Measurements from ENCODE around the gene PI4K2A. TPM values are rescaled to one million over a fixed set of nuclear protein-coding genes. Genes with fewer than 3 reads are reported as not detected.

The PI4K2A gene
- polyA plus RNA-seq, 1 donor from 2014 or later: 14.4 TPM

- no peak overlapping the region for H3K4me2 ChIP-seq (ENCODE audit: low read length)
- TF ChIP-seq, protein P1, sequence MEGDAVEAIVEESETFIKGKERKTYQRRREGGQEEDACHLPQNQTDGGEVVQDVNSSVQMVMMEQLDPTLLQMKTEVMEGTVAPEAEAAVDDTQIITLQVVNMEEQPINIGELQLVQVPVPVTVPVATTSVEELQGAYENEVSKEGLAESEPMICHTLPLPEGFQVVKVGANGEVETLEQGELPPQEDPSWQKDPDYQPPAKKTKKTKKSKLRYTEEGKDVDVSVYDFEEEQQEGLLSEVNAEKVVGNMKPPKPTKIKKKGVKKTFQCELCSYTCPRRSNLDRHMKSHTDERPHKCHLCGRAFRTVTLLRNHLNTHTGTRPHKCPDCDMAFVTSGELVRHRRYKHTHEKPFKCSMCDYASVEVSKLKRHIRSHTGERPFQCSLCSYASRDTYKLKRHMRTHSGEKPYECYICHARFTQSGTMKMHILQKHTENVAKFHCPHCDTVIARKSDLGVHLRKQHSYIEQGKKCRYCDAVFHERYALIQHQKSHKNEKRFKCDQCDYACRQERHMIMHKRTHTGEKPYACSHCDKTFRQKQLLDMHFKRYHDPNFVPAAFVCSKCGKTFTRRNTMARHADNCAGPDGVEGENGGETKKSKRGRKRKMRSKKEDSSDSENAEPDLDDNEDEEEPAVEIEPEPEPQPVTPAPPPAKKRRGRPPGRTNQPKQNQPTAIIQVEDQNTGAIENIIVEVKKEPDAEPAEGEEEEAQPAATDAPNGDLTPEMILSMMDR (IDR thresholded peaks at IDR 0.05; ENCODE audit: poor library complexity, severe bottlenecking): no peak
- TF ChIP-seq REST (IDR thresholded peaks at IDR 0.05; ENCODE audit: borderline replicate concordance) (no peak), MXI1 (conservative IDR thresholded peaks at IDR 0.05; ENCODE audit: poor library complexity, severe bottlenecking) (no peak), TAF1 (IDR thresholded peaks at IDR 0.05; ENCODE audit: low read depth) (no peak), EZH2 (IDR thresholded peaks at IDR 0.05; ENCODE audit: borderline replicate concordance, insufficient read depth, low read length, poor library complexity, severe bottlenecking) (no peak)
- no peaks in the 10 kb centered on the region for H3K9me3 ChIP-seq (ENCODE audit: low read length)
- H3K36me3 ChIP-seq (ENCODE audit: insufficient read depth, low read length): no peaks in the 10 kb centered on the region
- H3K27ac ChIP-seq (ENCODE audit: low read length): no peak overlapping the region
- H3K79me2 ChIP-seq (replicated peaks; ENCODE audit: insufficient read depth, low read length): no peaks in the 10 kb centered on the region
- no peak overlapping the region for H3K9ac ChIP-seq (ENCODE audit: low read length)
- H3F3A ChIP-seq (ENCODE audit: insufficient read depth, low read length, poor library complexity, severe bottlenecking): no peaks in the 10 kb centered on the region
- H3K9me2 ChIP-seq (ENCODE audit: insufficient read depth, low read length): no peaks in the 10 kb centered on the region
- H3K27me3 ChIP-seq (ENCODE audit: insufficient read depth, low read depth, low read length): no peaks in the 10 kb centered on the region
- no peak overlapping the region for H2AFZ ChIP-seq (ENCODE audit: low read depth, low read length)
- no peaks in the 10 kb centered on the region for H4K20me1 ChIP-seq (ENCODE audit: insufficient read depth)
- no peak overlapping the region for H3K4me3 ChIP-seq (ENCODE audit: low read length)
Observed at GRCh38 chr10:97673736-97674525, 33.5 kb downstream of the PI4K2A start.

GRCh38 chr10:97675222-97675621, 34.8 kb downstream of the PI4K2A start:
- Histone ChIP-seq H3K9me2 (ENCODE audit: insufficient read depth, low read length) (no peaks in the 10 kb centered on the region), H3K79me2 (replicated peaks; ENCODE audit: insufficient read depth, low read length) (no peaks in the 10 kb centered on the region), H4K20me1 (ENCODE audit: insufficient read depth) (no peaks in the 10 kb centered on the region), H3K27ac (ENCODE audit: low read length) (no peak overlapping the region), H3K27me3 (ENCODE audit: insufficient read depth, low read depth, low read length) (no peaks in the 10 kb centered on the region), H3K4me2 (ENCODE audit: low read length) (no peak overlapping the region), H3K36me3 (ENCODE audit: insufficient read depth, low read length) (no peaks in the 10 kb centered on the region), H3K9me3 (ENCODE audit: low read length) (no peaks in the 10 kb centered on the region), H3K4me3 (ENCODE audit: low read length) (no peak overlapping the region), H2AFZ (ENCODE audit: low read depth, low read length) (no peak overlapping the region), H3F3A (ENCODE audit: insufficient read depth, low read length, poor library complexity, severe bottlenecking) (no peaks in the 10 kb centered on the region), H3K9ac (ENCODE audit: low read length) (no peak overlapping the region)
- no peak for TF ChIP-seq TAF1 (IDR thresholded peaks at IDR 0.05; ENCODE audit: low read depth)
- no peak for TF ChIP-seq EZH2 (IDR thresholded peaks at IDR 0.05; ENCODE audit: borderline replicate concordance, insufficient read depth, low read length, poor library complexity, severe bottlenecking)

Measured in neural cell (in vitro differentiated cells).